ENCODE measurements around the gene SLC66A1.
"Not testable (repeated sequence)": the region's sequence is repeated elsewhere in the genome, so short reads cannot be mapped to it uniquely, and the experiment has no call there.

SLC66A1 gene

GRCh38 chr1:19311931-19312781 lies at the start of gene SLC66A1, which contains the start of gene AKR7A2:
SLC66A1 (plus strand) TSS chr1:19312326; CDS start chr1:19317678, 5,352 bp downstream.
AKR7A2 (minus strand) TSS chr1:19312144; CDS start chr1:19312124, 20 bp downstream.
- peak within 1 kb of the TSS; percentile 93 for H3K9ac ChIP-seq (ENCODE audit: low read depth, low read length, poor library complexity, severe bottlenecking)
- no peaks in the 10 kb centered on the region; the same call in 1 of the 2 replicates for H3K36me3 ChIP-seq (ENCODE audit: insufficient read depth, low read length)
- no peaks in the 10 kb centered on the region for H3F3A ChIP-seq (ENCODE audit: low read depth)
- no peaks in the 10 kb centered on the region for H3K27me3 ChIP-seq (ENCODE audit: insufficient read depth, low read length, poor library complexity, severe bottlenecking)
- H4K20me1 ChIP-seq (ENCODE audit: insufficient read depth, low read length, poor library complexity, severe bottlenecking) = peaks cover 7% of the 10 kb centered on the region
- peaks cover 56% of the 10 kb centered on the region for H3K4me1 ChIP-seq (ENCODE audit: insufficient read depth, low read length, poor library complexity, severe bottlenecking)
- peaks cover 53% of the 10 kb centered on the region for H3K79me2 ChIP-seq (ENCODE audit: insufficient read depth, low read length)
- no peak for TF ChIP-seq EZH2phosphoT487 (IDR thresholded peaks at IDR 0.05; ENCODE audit: borderline replicate concordance)
- peak within 1 kb of the TSS; percentile 98 for H3K4me3 ChIP-seq (ENCODE audit: low read length, poor library complexity, severe bottlenecking)
- H3K9me2 ChIP-seq (replicated peaks; ENCODE audit: low read depth, low read length) = no peaks in the 10 kb centered on the region
- peak within 1 kb of the TSS; percentile 100 for H3K4me2 ChIP-seq (ENCODE audit: low read depth, low read length, poor library complexity, severe bottlenecking)
- H3K9me3 ChIP-seq (ENCODE audit: insufficient read depth, low read depth, low read length) = no peaks in the 10 kb centered on the region
- H2AFZ ChIP-seq (ENCODE audit: low read length) = peak within 1 kb of the TSS; percentile 92

GRCh38 chr1:19262744-19263143 lies 49.4 kb upstream of the SLC66A1 start:
- TF ChIP-seq EZH2phosphoT487 (IDR thresholded peaks at IDR 0.05; ENCODE audit: borderline replicate concordance) = no peak
- TF ChIP-seq CTCF (conservative IDR thresholded peaks at IDR 0.05; ENCODE audit: low read length) = no peak

GRCh38 chr1:19268445-19268844 lies 43.7 kb upstream of the SLC66A1 start:
- Histone ChIP-seq H3K9me2 (replicated peaks; ENCODE audit: low read depth, low read length) (no peaks in the 10 kb centered on the region), H3K9ac (ENCODE audit: low read depth, low read length, poor library complexity, severe bottlenecking) (no peak overlapping the region), H3K4me2 (ENCODE audit: low read depth, low read length, poor library complexity, severe bottlenecking) (no peak overlapping the region), H3K79me2 (ENCODE audit: insufficient read depth, low read length) (no peaks in the 10 kb centered on the region), H3K4me3 (ENCODE audit: low read length, poor library complexity, severe bottlenecking) (no peak overlapping the region), H4K20me1 (ENCODE audit: insufficient read depth, low read length, poor library complexity, severe bottlenecking) (no peaks in the 10 kb centered on the region), H3F3A (ENCODE audit: low read depth) (no peaks in the 10 kb centered on the region), H3K27me3 (ENCODE audit: insufficient read depth, low read length, poor library complexity, severe bottlenecking) (no peaks in the 10 kb centered on the region), H3K36me3 (ENCODE audit: insufficient read depth, low read length) (no peaks in the 10 kb centered on the region), H2AFZ (ENCODE audit: low read length) (no peak overlapping the region), H3K4me1 (ENCODE audit: insufficient read depth, low read length, poor library complexity, severe bottlenecking) (no peaks in the 10 kb centered on the region), H3K9me3 (ENCODE audit: insufficient read depth, low read depth, low read length) (no peaks in the 10 kb centered on the region)
- TF ChIP-seq EZH2phosphoT487 (IDR thresholded peaks at IDR 0.05; ENCODE audit: borderline replicate concordance) = no peak
- TF ChIP-seq CTCF (conservative IDR thresholded peaks at IDR 0.05; ENCODE audit: low read length) = no peak

More at GRCh38 chr1:19262744-19263143, 49.4 kb upstream of the SLC66A1 start:
- no peaks in the 10 kb centered on the region for H3K79me2 ChIP-seq (ENCODE audit: insufficient read depth, low read length)
- no peak overlapping the region for H3K9ac ChIP-seq (ENCODE audit: low read depth, low read length, poor library complexity, severe bottlenecking)
- H3K4me1 ChIP-seq (ENCODE audit: insufficient read depth, low read length, poor library complexity, severe bottlenecking) = no peaks in the 10 kb centered on the region
- no peak overlapping the region for H3K4me3 ChIP-seq (ENCODE audit: low read length, poor library complexity, severe bottlenecking)
- H3K4me2 ChIP-seq (ENCODE audit: low read depth, low read length, poor library complexity, severe bottlenecking) = no peak overlapping the region
- H2AFZ ChIP-seq (ENCODE audit: low read length) = no peak overlapping the region
- peaks cover 31% of the 10 kb centered on the region; the same call in 1 of the 2 replicates for H3K36me3 ChIP-seq (ENCODE audit: insufficient read depth, low read length)
- H3K9me2 ChIP-seq (replicated peaks; ENCODE audit: low read depth, low read length) = no peaks in the 10 kb centered on the region
- no peaks in the 10 kb centered on the region for H3F3A ChIP-seq (ENCODE audit: low read depth)
- no peaks in the 10 kb centered on the region for H4K20me1 ChIP-seq (ENCODE audit: insufficient read depth, low read length, poor library complexity, severe bottlenecking)
- no peaks in the 10 kb centered on the region for H3K9me3 ChIP-seq (ENCODE audit: insufficient read depth, low read depth, low read length)
- no peaks in the 10 kb centered on the region for H3K27me3 ChIP-seq (ENCODE audit: insufficient read depth, low read length, poor library complexity, severe bottlenecking)

GRCh38 chr1:19269427-19270342 lies 42.4 kb upstream of the SLC66A1 start:
- not testable (repeated sequence) for H4K20me1 ChIP-seq (ENCODE audit: insufficient read depth, low read length, poor library complexity, severe bottlenecking); H3F3A ChIP-seq (ENCODE audit: low read depth); H3K79me2 ChIP-seq (ENCODE audit: insufficient read depth, low read length); H3K4me1 ChIP-seq (ENCODE audit: insufficient read depth, low read length, poor library complexity, severe bottlenecking); H3K4me3 ChIP-seq (ENCODE audit: low read length, poor library complexity, severe bottlenecking); H3K36me3 ChIP-seq (ENCODE audit: insufficient read depth, low read length); H3K4me2 ChIP-seq (ENCODE audit: low read depth, low read length, poor library complexity, severe bottlenecking); H3K27me3 ChIP-seq (ENCODE audit: insufficient read depth, low read length, poor library complexity, severe bottlenecking); H3K9me2 ChIP-seq (replicated peaks; ENCODE audit: low read depth, low read length); H3K9me3 ChIP-seq (ENCODE audit: insufficient read depth, low read depth, low read length); H3K9ac ChIP-seq (ENCODE audit: low read depth, low read length, poor library complexity, severe bottlenecking); H2AFZ ChIP-seq (ENCODE audit: low read length)

- not testable (repeated sequence) for H3K79me2 ChIP-seq (ENCODE audit: insufficient read depth, low read length); H3K36me3 ChIP-seq (ENCODE audit: insufficient read depth, low read length); H4K20me1 ChIP-seq (ENCODE audit: insufficient read depth, low read length, poor library complexity, severe bottlenecking); H3K9me2 ChIP-seq (replicated peaks; ENCODE audit: low read depth, low read length); H3K4me3 ChIP-seq (ENCODE audit: low read length, poor library complexity, severe bottlenecking); H3K4me2 ChIP-seq (ENCODE audit: low read depth, low read length, poor library complexity, severe bottlenecking); H3F3A ChIP-seq (ENCODE audit: low read depth); H3K27me3 ChIP-seq (ENCODE audit: insufficient read depth, low read length, poor library complexity, severe bottlenecking); H3K9ac ChIP-seq (ENCODE audit: low read depth, low read length, poor library complexity, severe bottlenecking); H3K9me3 ChIP-seq (ENCODE audit: insufficient read depth, low read depth, low read length); H3K4me1 ChIP-seq (ENCODE audit: insufficient read depth, low read length, poor library complexity, severe bottlenecking); H2AFZ ChIP-seq (ENCODE audit: low read length)
These were observed 41.8 kb upstream of the SLC66A1 start for GRCh38 chr1:19270343-19270730.

Data from Loucy (cell line).